NCI-H1048 (cell line): ENCODE measurements around the gene GRM7.

Source experiments
- DNase-seq: peaks from one replicate; lab custom pipeline; 2025; lab: John Stamatoyannopoulos, UW

Gene GRM7

GRCh38 chr3:6971933-6972332 lies 111.0 kb downstream of the GRM7 start:
- no peak for DNase-seq

GRCh38 chr3:6985848-6986247 lies 124.9 kb downstream of the GRM7 start:
- DNase-seq: no peak

- no peak for DNase-seq
Measured at GRCh38 chr3:6989608-6990291, 128.8 kb downstream of the GRM7 start.

- no peak for DNase-seq
Measured at GRCh38 chr3:6994081-6994668, 133.3 kb downstream of the GRM7 start.

- no peak for DNase-seq
Measured at GRCh38 chr3:7000501-7000900, 139.6 kb downstream of the GRM7 start.

- DNase-seq: no peak
Measured at GRCh38 chr3:7001370-7001769, 140.5 kb downstream of the GRM7 start.

- no peak for DNase-seq
Measured at GRCh38 chr3:7015683-7016440, 154.9 kb downstream of the GRM7 start.

GRCh38 chr3:7025581-7026300 lies 164.8 kb downstream of the GRM7 start:
- DNase-seq: no peak

- no peak for DNase-seq
Measured at GRCh38 chr3:7029562-7029961, 168.6 kb downstream of the GRM7 start.

GRCh38 chr3:7038394-7038793 lies 177.5 kb downstream of the GRM7 start:
- DNase-seq: no peak

- no peak for DNase-seq
Measured at GRCh38 chr3:7062714-7063113, 201.8 kb downstream of the GRM7 start.

GRCh38 chr3:7070461-7070860 lies 209.5 kb downstream of the GRM7 start:
- no peak for DNase-seq

GRCh38 chr3:7074217-7074616 lies 213.3 kb downstream of the GRM7 start:
- DNase-seq: no peak

- DNase-seq: no peak
Measured at GRCh38 chr3:7075117-7075516, 214.2 kb downstream of the GRM7 start.

GRCh38 chr3:7075901-7076300 lies 215.0 kb downstream of the GRM7 start:
- DNase-seq: no peak

GRCh38 chr3:7082244-7082643 lies 221.3 kb downstream of the GRM7 start:
- DNase-seq: no peak

- DNase-seq: no peak
Measured at GRCh38 chr3:7086417-7086816, 225.5 kb downstream of the GRM7 start.

- DNase-seq: no peak
Measured at GRCh38 chr3:7095116-7095515, 234.2 kb downstream of the GRM7 start.

- DNase-seq: no peak
Measured at GRCh38 chr3:7100136-7100535, 239.2 kb downstream of the GRM7 start.

- DNase-seq: no peak
Measured at GRCh38 chr3:7106635-7107034, 245.7 kb downstream of the GRM7 start.

- DNase-seq: no peak
Measured at GRCh38 chr3:7112523-7113056, 251.7 kb downstream of the GRM7 start.

- no peak for DNase-seq
Measured at GRCh38 chr3:7144697-7145308, 283.9 kb downstream of the GRM7 start.
